Neural progenitor cell (in vitro differentiated cells): ENCODE results near the gene MRTFB.

Source experiments
- EZH2 ChIP-seq: fragments of 200-600 bp; sonication (generic); IDR thresholded peaks from 2 replicates; pipeline ENCODE4 v1.6.1; 2017; ENCODE audit warnings: antibody characterized with exemption, mild to moderate bottlenecking, moderate library complexity
- TF ChIP-seq, protein P1 (sequence below): fragments of 200-600 bp; sonication (generic); IDR thresholded peaks from 2 replicates; pipeline ENCODE4 v1.5.1; 2017; ENCODE audit warnings: antibody characterized with exemption, mild to moderate bottlenecking

DNA sequence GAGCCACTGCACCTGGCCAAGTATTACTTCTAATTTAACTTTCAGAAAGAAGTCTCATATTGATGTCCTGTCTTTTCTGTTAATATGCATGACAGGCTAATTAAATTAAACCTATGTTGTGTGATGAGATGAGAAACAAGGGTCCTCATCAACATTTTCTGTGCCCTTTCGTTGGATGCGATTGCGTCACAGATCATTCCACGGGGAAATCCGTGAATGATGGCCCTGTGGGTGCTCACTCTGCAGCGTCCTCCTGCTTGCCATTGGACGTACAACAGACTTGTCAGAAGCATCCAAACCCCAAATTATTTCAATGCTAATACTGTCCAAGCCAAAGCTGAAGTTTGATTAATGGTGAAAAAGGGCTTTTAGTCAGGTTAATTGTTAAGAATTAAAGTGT, 197.0 kb downstream of the MRTFB start:
- no peak for TF ChIP-seq EZH2
- TF ChIP-seq, protein P1, sequence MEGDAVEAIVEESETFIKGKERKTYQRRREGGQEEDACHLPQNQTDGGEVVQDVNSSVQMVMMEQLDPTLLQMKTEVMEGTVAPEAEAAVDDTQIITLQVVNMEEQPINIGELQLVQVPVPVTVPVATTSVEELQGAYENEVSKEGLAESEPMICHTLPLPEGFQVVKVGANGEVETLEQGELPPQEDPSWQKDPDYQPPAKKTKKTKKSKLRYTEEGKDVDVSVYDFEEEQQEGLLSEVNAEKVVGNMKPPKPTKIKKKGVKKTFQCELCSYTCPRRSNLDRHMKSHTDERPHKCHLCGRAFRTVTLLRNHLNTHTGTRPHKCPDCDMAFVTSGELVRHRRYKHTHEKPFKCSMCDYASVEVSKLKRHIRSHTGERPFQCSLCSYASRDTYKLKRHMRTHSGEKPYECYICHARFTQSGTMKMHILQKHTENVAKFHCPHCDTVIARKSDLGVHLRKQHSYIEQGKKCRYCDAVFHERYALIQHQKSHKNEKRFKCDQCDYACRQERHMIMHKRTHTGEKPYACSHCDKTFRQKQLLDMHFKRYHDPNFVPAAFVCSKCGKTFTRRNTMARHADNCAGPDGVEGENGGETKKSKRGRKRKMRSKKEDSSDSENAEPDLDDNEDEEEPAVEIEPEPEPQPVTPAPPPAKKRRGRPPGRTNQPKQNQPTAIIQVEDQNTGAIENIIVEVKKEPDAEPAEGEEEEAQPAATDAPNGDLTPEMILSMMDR = no peak
